Measurements from ENCODE around the gene IRF7.

- TF ChIP-seq CTCF (IDR thresholded peaks at IDR 0.05 in 2 of 3, conservative IDR thresholded peaks at IDR 0.05 in 1 of 3; ENCODE audit: borderline replicate concordance in 1 of 3, insufficient read depth in 1 of 3, low read depth in 2 of 3, low read length in 2 of 3) (no peak), ZBTB33 (IDR thresholded peaks at IDR 0.05; ENCODE audit: extremely low read depth, insufficient replicate concordance, low read length) (no peak), REST (IDR thresholded peaks at IDR 0.05; ENCODE audit: low read depth) (no peak), POLR2A (IDR thresholded peaks at IDR 0.05; ENCODE audit: borderline replicate concordance, extremely low read depth, insufficient read depth, insufficient read length) (no peak), SIN3A (IDR thresholded peaks at IDR 0.05; ENCODE audit: low read depth) (no peak), SRF (IDR thresholded peaks at IDR 0.05; ENCODE audit: low read depth) (no peak), EZH2 (IDR thresholded peaks at IDR 0.05) (no peak), ZFX (IDR thresholded peaks at IDR 0.05) (no peak), RAD21 (IDR thresholded peaks at IDR 0.05; ENCODE audit: low read depth) (no peak), JUND (IDR thresholded peaks at IDR 0.05) (no peak), EZH2phosphoT487 (IDR thresholded peaks at IDR 0.05; ENCODE audit: borderline replicate concordance) (no peak), SP1 (IDR thresholded peaks at IDR 0.05; ENCODE audit: low read depth) (no peak), FOSL1 (IDR thresholded peaks at IDR 0.05; ENCODE audit: low read depth) (no peak), EGR1 (IDR thresholded peaks at IDR 0.05; ENCODE audit: low read depth) (no peak)
These were observed 49.4 kb upstream of the IRF7 start for GRCh38 chr11:665062-665703.
